Parathyroid adenoma (tissue), 2 donors: ENCODE measurements around the gene ISLR.
"Not testable (repeated sequence)": the region's sequence is repeated elsewhere in the genome, so short reads cannot be mapped to it uniquely, and the experiment has no call there.

Experiments
- H2AFZ ChIP-seq: fragments of 300-600 bp; sonication (generic); one replicate; pipeline ENCODE4 v1.7.0; 2017; ENCODE audit warnings: antibody characterized with exemption, mild to moderate bottlenecking
- H3K27ac ChIP-seq: fragments of 300-600 bp; sonication (generic); one replicate; pipeline ENCODE4 v1.7.0; 2017
- H3K27me3 ChIP-seq: fragments of 300-600 bp; sonication (generic); one replicate; pipeline ENCODE4 v1.7.0; 2017; ENCODE audit warnings: low read length; ENCODE audit not compliant: control insufficient read depth, insufficient read depth
- H3K36me3 ChIP-seq: fragments of 300-600 bp; sonication (generic); one replicate; pipeline ENCODE4 v1.7.0; 2017; ENCODE audit warnings: low read length; ENCODE audit not compliant: control insufficient read depth, insufficient read depth
- H3K4me1 ChIP-seq: fragments of 300-600 bp; sonication (generic); one replicate; pipeline ENCODE4 v1.7.0; 2017; ENCODE audit warnings: control low read depth
- H3K4me2 ChIP-seq: fragments of 300-600 bp; sonication (generic); one replicate; pipeline ENCODE4 v1.7.0; 2017; ENCODE audit warnings: low read length
- H3K4me3 ChIP-seq: fragments of 300-600 bp; sonication (generic); one replicate; pipeline ENCODE4 v1.7.0; 2017; ENCODE audit warnings: low read depth, low read length
- H3K79me2 ChIP-seq: fragments of 300-600 bp; sonication (generic); one replicate; pipeline ENCODE4 v1.7.0; 2017; ENCODE audit warnings: control low read depth
- H3K9ac ChIP-seq: fragments of 300-600 bp; sonication (generic); one replicate; pipeline ENCODE4 v1.7.0; 2017; ENCODE audit warnings: mild to moderate bottlenecking
- H3K9me3 ChIP-seq: fragments of 300-600 bp; sonication (generic); one replicate; pipeline ENCODE4 v1.7.0; 2017; ENCODE audit warnings: low read length; ENCODE audit not compliant: control insufficient read depth
- CTCF ChIP-seq: fragments of 300-600 bp; sonication (generic); IDR thresholded peaks from one replicate; pipeline ENCODE4 v1.7.0; 2017; ENCODE audit warnings: antibody characterized with exemption, mild to moderate bottlenecking
- donor health status: primary hyperparathyroidism.

ISLR gene

GRCh38 chr15:74159773-74160172 is 13.7 kb upstream of the ISLR start:
- Histone ChIP-seq H3K4me1 (peaks cover 11% of the 10 kb centered on the region), H3K79me2 (no peaks in the 10 kb centered on the region), H3K4me3 (no peak overlapping the region), H3K9ac (no peak overlapping the region), H3K4me2 (no peak overlapping the region), H2AFZ (no peak overlapping the region), H3K27ac (no peak overlapping the region), H3K36me3 (no peaks in the 10 kb centered on the region), H3K9me3 (no peaks in the 10 kb centered on the region), H3K27me3 (no peaks in the 10 kb centered on the region)
- no peak for TF ChIP-seq CTCF

- not testable (repeated sequence) for H3K9me3 ChIP-seq, H3K36me3 ChIP-seq, H3K4me3 ChIP-seq, H3K27me3 ChIP-seq, H2AFZ ChIP-seq, H3K79me2 ChIP-seq, H3K9ac ChIP-seq, H3K4me2 ChIP-seq, H3K27ac ChIP-seq
- peaks cover 11% of the 10 kb centered on the region for H3K4me1 ChIP-seq
These were observed 13.1 kb upstream of the ISLR start for GRCh38 chr15:74160390-74160789.

- H3K27me3 ChIP-seq, H3K4me1 ChIP-seq, H3K36me3 ChIP-seq, H3K79me2 ChIP-seq, H3K9me3 ChIP-seq, H3K4me2 ChIP-seq, H3K4me3 ChIP-seq, H3K9ac ChIP-seq, H3K27ac ChIP-seq, H2AFZ ChIP-seq: not testable (repeated sequence)
These were observed 11.3 kb upstream of the ISLR start for GRCh38 chr15:74162195-74162536.

GRCh38 chr15:74165461-74165860 is 8.0 kb upstream of the ISLR start:
- H3K79me2 ChIP-seq: no peaks in the 10 kb centered on the region
- H3K9me3 ChIP-seq: no peaks in the 10 kb centered on the region
- TF ChIP-seq CTCF: no peak
- H3K9ac ChIP-seq: no peak overlapping the region
- no peak overlapping the region for H3K27ac ChIP-seq
- H3K27me3 ChIP-seq: no peaks in the 10 kb centered on the region
- no peak overlapping the region for H3K4me3 ChIP-seq
- no peaks in the 10 kb centered on the region for H3K36me3 ChIP-seq
- no peaks in the 10 kb centered on the region for H3K4me1 ChIP-seq
- no peak overlapping the region for H3K4me2 ChIP-seq
- no peak overlapping the region for H2AFZ ChIP-seq

GRCh38 chr15:74167891-74168331 is 5.6 kb upstream of the ISLR start:
- Histone ChIP-seq H3K27ac (no peak overlapping the region), H3K9me3 (no peaks in the 10 kb centered on the region), H3K4me2 (no peak overlapping the region), H3K4me1 (no peaks in the 10 kb centered on the region), H3K79me2 (no peaks in the 10 kb centered on the region), H3K4me3 (no peak overlapping the region), H3K36me3 (no peaks in the 10 kb centered on the region), H2AFZ (no peak overlapping the region), H3K27me3 (no peaks in the 10 kb centered on the region), H3K9ac (no peak overlapping the region)
- TF ChIP-seq CTCF: no peak

GRCh38 chr15:74168711-74169126 is 4.8 kb upstream of the ISLR start:
- no peak overlapping the region for H2AFZ ChIP-seq
- no peaks in the 10 kb centered on the region for H3K79me2 ChIP-seq
- no peaks in the 10 kb centered on the region for H3K27me3 ChIP-seq
- no peak for TF ChIP-seq CTCF
- no peak overlapping the region for H3K4me2 ChIP-seq
- H3K9me3 ChIP-seq: no peaks in the 10 kb centered on the region
- no peaks in the 10 kb centered on the region for H3K4me1 ChIP-seq
- no peak overlapping the region for H3K9ac ChIP-seq
- H3K36me3 ChIP-seq: no peaks in the 10 kb centered on the region
- no peak overlapping the region for H3K4me3 ChIP-seq
- H3K27ac ChIP-seq: no peak overlapping the region
